HEK293 (cell line): ENCODE measurements around the gene GNG12.
A peak's percentile ranks its signal among the peaks of the same experiment; 100 is the strongest.

Experiments
- BCL11B ChIP-seq: fragments of 450-650 bp; formaldehyde crosslinking; IDR thresholded peaks from 2 replicates; pipeline ENCODE4 v1.5.1; 2016; ENCODE audit warnings: low read depth, missing biosample characterization, missing genetic modification characterization
- BCL6B ChIP-seq: fragments of 450-650 bp; formaldehyde crosslinking; IDR thresholded peaks from 2 replicates; pipeline ENCODE4 v1.5.1; 2017; ENCODE audit warnings: missing biosample characterization, missing genetic modification characterization
- IKZF3 ChIP-seq: fragments of 450-650 bp; IDR thresholded peaks from 2 replicates; pipeline ENCODE4 v1.5.0; 2018; ENCODE audit warnings: missing biosample characterization, mild to moderate bottlenecking, missing genetic modification characterization, moderate library complexity
- OSR2 ChIP-seq: fragments of 450-650 bp; formaldehyde crosslinking; IDR thresholded peaks from 2 replicates; pipeline ENCODE4 v1.5.1; 2016; ENCODE audit warnings: missing biosample characterization, missing genetic modification characterization
- PRDM10 ChIP-seq: fragments of 450-650 bp; formaldehyde crosslinking; IDR thresholded peaks from 2 replicates; pipeline ENCODE4 v1.5.1; 2016; ENCODE audit warnings: missing biosample characterization, missing genetic modification characterization
- REPIN1 ChIP-seq: fragments of 450-650 bp; formaldehyde crosslinking; IDR thresholded peaks from 2 replicates; pipeline ENCODE4 v1.5.1; 2017; ENCODE audit warnings: missing biosample characterization, missing genetic modification characterization, low read depth
- SP2 ChIP-seq: fragments of 450-650 bp; formaldehyde crosslinking; IDR thresholded peaks from 2 replicates; pipeline ENCODE4 v1.5.1; 2016; ENCODE audit warnings: missing biosample characterization, missing genetic modification characterization
- TSHZ1 ChIP-seq: fragments of 450-650 bp; formaldehyde crosslinking; IDR thresholded peaks from 2 replicates; pipeline ENCODE4 v1.5.1; 2016; ENCODE audit warnings: missing biosample characterization, missing genetic modification characterization, borderline replicate concordance
- YY2 ChIP-seq: fragments of 450-650 bp; formaldehyde crosslinking; IDR thresholded peaks from 2 replicates; pipeline ENCODE4 v1.5.1; 2016; ENCODE audit warnings: missing biosample characterization, missing genetic modification characterization
- ZEB2 ChIP-seq: fragments of 450-650 bp; formaldehyde crosslinking; IDR thresholded peaks from 2 replicates; pipeline ENCODE4 v1.5.1; 2016; ENCODE audit warnings: missing biosample characterization, missing genetic modification characterization
- ZNF169 ChIP-seq: fragments of 450-650 bp; formaldehyde crosslinking; IDR thresholded peaks from 2 replicates; pipeline ENCODE4 v1.5.1; 2016; ENCODE audit warnings: missing biosample characterization, missing genetic modification characterization
- ZNF174 ChIP-seq: fragments of 450-650 bp; formaldehyde crosslinking; IDR thresholded peaks from 2 replicates; pipeline ENCODE4 v1.5.0; 2017; ENCODE audit warnings: missing biosample characterization, mild to moderate bottlenecking, missing genetic modification characterization
- ZNF248 ChIP-seq: fragments of 450-650 bp; formaldehyde crosslinking; IDR thresholded peaks from 2 replicates; pipeline ENCODE4 v1.5.1; 2017; ENCODE audit warnings: missing biosample characterization, missing genetic modification characterization
- ZNF324 ChIP-seq: fragments of 450-650 bp; formaldehyde crosslinking; IDR thresholded peaks from 2 replicates; pipeline ENCODE4 v1.5.1; 2016; ENCODE audit warnings: missing biosample characterization, missing genetic modification characterization
- ZNF341 ChIP-seq: fragments of 450-650 bp; formaldehyde crosslinking; IDR thresholded peaks from 2 replicates; pipeline ENCODE4; 2016; ENCODE audit warnings: low read depth, missing biosample characterization, missing genetic modification characterization
- ZNF404 ChIP-seq: fragments of 450-650 bp; formaldehyde crosslinking; IDR thresholded peaks from 2 replicates; pipeline ENCODE4 v1.5.1; 2017; ENCODE audit warnings: missing biosample characterization, missing genetic modification characterization
- ZNF488 ChIP-seq: fragments of 450-650 bp; formaldehyde crosslinking; IDR thresholded peaks from 2 replicates; pipeline ENCODE4 v1.5.1; 2016; ENCODE audit warnings: missing biosample characterization, missing genetic modification characterization
- ZNF518A ChIP-seq: fragments of 450-650 bp; formaldehyde crosslinking; conservative IDR thresholded peaks from 2 replicates; pipeline ENCODE4 v1.5.1; 2016; ENCODE audit warnings: low read depth, missing biosample characterization, missing genetic modification characterization
- ZNF529 ChIP-seq: fragments of 450-650 bp; formaldehyde crosslinking; IDR thresholded peaks from 2 replicates; pipeline ENCODE4 v1.5.1; 2017; ENCODE audit warnings: missing genetic modification characterization, missing biosample characterization; ENCODE audit not compliant: insufficient replicate concordance
- ZNF629 ChIP-seq: fragments of 450-650 bp; formaldehyde crosslinking; IDR thresholded peaks from 2 replicates; pipeline ENCODE4 v1.5.1; 2017; ENCODE audit warnings: missing biosample characterization, missing genetic modification characterization
- ZNF639 ChIP-seq: fragments of 450-650 bp; formaldehyde crosslinking; IDR thresholded peaks from 2 replicates; pipeline ENCODE4 v1.5.1; 2016; ENCODE audit warnings: missing biosample characterization, missing genetic modification characterization
- ZNF843 ChIP-seq: fragments of 450-650 bp; formaldehyde crosslinking; IDR thresholded peaks from 2 replicates; pipeline ENCODE4 v1.5.1; 2016; ENCODE audit warnings: missing biosample characterization, missing genetic modification characterization
- ZSCAN30 ChIP-seq: fragments of 450-650 bp; IDR thresholded peaks from 2 replicates; pipeline ENCODE4 v1.5.1; 2018; ENCODE audit warnings: missing biosample characterization, mild to moderate bottlenecking, missing genetic modification characterization, moderate library complexity

GNG12 gene

GRCh38 chr1:67850611-67851075 is 17.4 kb upstream of the GNG12 start (continued):
- TF ChIP-seq ZNF639 (tag by site-specific recombination), result peak; percentile 65; the same call in 1 of the 2 replicates
- peak; percentile 63; the same call in 1 of the 2 replicates for TF ChIP-seq IKZF3 (tag by site-specific recombination)
- TF ChIP-seq ZNF843 (tag by site-specific recombination), result 0 out of 2 replicates have a peak, but pooled peaks have one; percentile 30
- no peak for TF ChIP-seq ZNF169 (tag by site-specific recombination)
- TF ChIP-seq ZSCAN30, result peak; percentile 15; the same call in 1 of the 2 replicates
- TF ChIP-seq ZNF518A (tag by site-specific recombination), result no peak; the same call in 1 of the 2 replicates
- TF ChIP-seq ZNF341 (tag by site-specific recombination), result no peak
- TF ChIP-seq ZNF404, result no peak
- peak; percentile 89 for TF ChIP-seq OSR2 (tag by site-specific recombination)
- TF ChIP-seq ZNF529 (tag by site-specific recombination), result no peak
- no peak for TF ChIP-seq BCL6B
- no peak for TF ChIP-seq BCL11B (tag by site-specific recombination)
- peak; percentile 67 for TF ChIP-seq PRDM10
- TF ChIP-seq ZNF324 (tag by site-specific recombination), result peak; percentile 55; the same call in 1 of the 2 replicates
- peak; percentile 80 for TF ChIP-seq ZNF629 (tag by site-specific recombination)
- no peak for TF ChIP-seq ZNF488 (tag by site-specific recombination)
- no peak for TF ChIP-seq TSHZ1 (tag by site-specific recombination)
- no peak for TF ChIP-seq YY2 (tag by site-specific recombination)
- TF ChIP-seq SP2 (tag by site-specific recombination), result no peak
- peak; percentile 89 for TF ChIP-seq REPIN1 (tag by site-specific recombination)
- no peak for TF ChIP-seq ZNF174 (tag by site-specific recombination)
- peak; percentile 87 for TF ChIP-seq ZEB2 (tag by site-specific recombination)
- TF ChIP-seq ZNF248, result no peak
